GM18907 (cell line): Measurements from ENCODE around the gene SEL1L3.
"Not testable (repeated sequence)": the region's sequence is repeated elsewhere in the genome, so short reads cannot be mapped to it uniquely, and the experiment has no call there.

ENCODE experiments used
- ATAC-seq: cut with Tn5 transposase; IDR thresholded peaks from one replicate; pipeline ENCODE4 v1.9.1; 2021; ENCODE audit warnings: mild to moderate bottlenecking, moderate library complexity; ENCODE audit not compliant: unreplicated experiment

The SEL1L3 gene

GRCh38 chr4:25879991-25880651 is 17.3 kb upstream of the SEL1L3 start:
- ATAC-seq: peak; percentile 52

DNA sequence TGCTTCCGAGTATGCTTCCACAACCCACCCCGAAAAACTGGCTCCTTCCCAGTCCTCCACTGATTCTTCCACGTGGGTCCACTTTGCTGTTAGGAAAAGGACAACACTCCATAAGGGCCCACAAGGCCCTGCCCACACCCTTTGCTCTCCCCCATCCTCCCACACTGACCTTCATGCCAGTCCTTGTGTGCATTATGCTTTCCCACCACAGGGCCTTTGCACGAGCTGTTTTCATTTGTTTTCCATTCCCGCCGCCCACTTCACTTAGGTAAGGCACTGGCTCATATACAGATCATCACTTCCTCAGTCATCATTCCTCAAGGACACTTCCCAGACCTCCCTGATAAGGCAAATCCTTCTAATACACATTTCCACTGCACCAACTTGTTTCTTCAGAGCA is 16.8 kb upstream of the SEL1L3 start:
- no peak for ATAC-seq

GRCh38 chr4:25879091-25879584 is 16.4 kb upstream of the SEL1L3 start:
- no peak for ATAC-seq

DNA sequence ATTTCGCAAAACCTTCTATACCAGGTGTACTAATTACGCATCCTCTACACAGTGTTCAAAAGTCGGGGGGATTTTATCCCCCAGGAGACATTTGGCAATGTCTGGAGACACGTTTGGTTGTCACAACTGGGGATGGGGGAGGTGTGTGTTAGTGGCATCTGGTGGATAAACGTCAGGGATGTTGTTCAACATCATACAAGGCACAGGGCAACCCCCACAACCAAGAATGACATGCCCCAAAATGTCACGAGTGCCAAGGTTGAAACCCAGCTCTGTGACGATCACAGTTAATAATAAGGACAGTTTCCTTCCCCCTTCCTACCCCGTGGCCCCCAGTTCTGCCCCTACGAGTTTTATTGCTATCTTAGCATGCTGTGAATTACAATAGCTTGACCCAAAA is 15.9 kb upstream of the SEL1L3 start:
- no peak for ATAC-seq

GRCh38 chr4:25875281-25875745 is 12.5 kb upstream of the SEL1L3 start:
- peak; percentile 61 for ATAC-seq

- ATAC-seq: peak; percentile 78
Measured at GRCh38 chr4:25874655-25875054, 11.9 kb upstream of the SEL1L3 start.

- no peak for ATAC-seq
Measured at GRCh38 chr4:25873632-25874129, 10.9 kb upstream of the SEL1L3 start.

DNA sequence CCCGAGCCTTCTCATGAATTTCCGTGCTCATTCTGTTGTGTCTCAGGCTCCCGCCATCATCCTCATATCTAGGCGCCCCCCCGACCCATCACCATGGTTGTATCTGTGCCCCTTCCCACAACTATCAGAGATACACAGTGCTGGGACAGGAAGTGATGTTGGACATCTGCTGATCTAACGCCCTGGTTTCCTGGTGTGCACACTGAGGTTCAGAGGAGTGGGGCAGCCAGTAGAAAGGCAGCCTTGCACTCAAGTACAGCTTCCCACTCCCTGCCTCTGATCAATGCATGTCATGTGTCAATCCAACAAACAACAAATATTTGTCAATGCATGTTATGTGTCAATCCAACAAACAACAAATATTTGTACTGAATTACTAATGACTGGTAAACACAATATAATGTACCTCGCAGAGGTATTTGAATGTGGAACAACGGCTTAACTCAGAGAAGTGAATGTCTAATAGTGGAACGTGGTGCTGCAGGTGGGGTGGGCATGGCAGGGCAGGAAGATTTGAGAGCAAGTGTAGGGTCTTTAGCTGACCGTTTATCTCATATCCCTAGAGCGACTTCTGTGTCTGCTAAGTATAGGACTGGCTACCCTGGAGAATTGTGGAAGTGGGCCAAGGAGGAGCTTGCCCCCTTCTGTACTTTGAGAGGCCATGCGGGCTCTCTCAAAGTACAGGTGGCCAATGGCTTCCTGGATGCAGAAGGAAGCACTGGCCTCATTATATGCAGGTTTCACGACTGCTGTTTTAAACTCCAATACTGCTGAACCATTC is 10.3 kb upstream of the SEL1L3 start:
- no peak for ATAC-seq

GRCh38 chr4:25870081-25870480 is 7.3 kb upstream of the SEL1L3 start:
- ATAC-seq: no peak

GRCh38 chr4:25867781-25868294 is 5.0 kb upstream of the SEL1L3 start:
- no peak for ATAC-seq

- ATAC-seq: not testable (repeated sequence)
Measured at GRCh38 chr4:25866401-25866800, 3.6 kb upstream of the SEL1L3 start.

- no peak for ATAC-seq
Measured at GRCh38 chr4:25865586-25865985, 2.8 kb upstream of the SEL1L3 start.

GRCh38 chr4:25863831-25864418 is 1.1 kb upstream of the SEL1L3 start:
- ATAC-seq: no peak

DNA sequence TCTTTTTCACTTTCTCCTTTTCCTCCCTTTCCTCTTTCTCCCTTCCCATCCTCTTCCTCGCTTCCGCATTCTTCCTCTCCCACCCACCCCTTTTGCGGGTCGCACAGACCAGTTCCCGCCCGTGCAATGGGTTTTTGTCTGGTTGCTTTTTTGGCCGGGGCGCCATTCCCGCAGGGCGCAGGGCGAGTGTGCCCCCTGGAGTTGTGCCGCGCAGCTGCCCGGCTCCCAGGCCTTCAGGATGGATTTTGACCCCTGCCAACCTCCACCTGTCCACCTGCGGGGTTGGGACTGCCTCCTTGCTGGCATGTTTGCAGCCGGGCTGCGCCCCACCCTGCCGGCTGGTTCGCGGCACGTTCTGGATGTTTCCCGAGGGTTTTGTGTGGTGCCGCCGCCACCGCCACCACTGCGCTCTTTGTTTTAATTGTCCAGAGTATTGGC is 578 bp upstream of the SEL1L3 start:
- ATAC-seq: no peak

DNA sequence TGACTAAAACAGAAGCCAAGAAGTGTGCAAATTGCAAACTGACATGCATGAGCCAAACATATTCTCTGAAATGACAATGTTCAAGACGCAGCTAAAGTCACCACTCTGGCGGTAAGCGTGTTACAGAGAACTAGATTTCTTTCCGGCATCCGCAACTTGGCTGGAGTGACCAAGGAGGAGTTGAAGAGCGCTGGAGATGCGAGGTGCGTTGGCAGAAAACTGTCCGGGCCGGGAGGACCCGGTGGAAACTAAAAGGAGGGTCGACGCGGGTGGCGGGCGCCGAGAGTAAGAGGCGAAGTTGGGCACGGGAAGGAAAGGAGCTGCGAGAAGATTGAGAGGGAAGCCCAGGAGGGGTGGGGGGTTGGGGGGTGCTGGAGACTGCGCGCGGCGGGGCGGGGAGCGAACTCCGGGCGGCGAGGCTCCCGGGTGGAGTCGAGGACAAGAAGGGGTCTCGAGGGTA is 807 bp downstream of the SEL1L3 start:
- peak; percentile 20 for ATAC-seq

- no peak for ATAC-seq
Measured at GRCh38 chr4:25861280-25861950, 1.4 kb downstream of the SEL1L3 start.

- no peak for ATAC-seq
Measured at GRCh38 chr4:25860586-25861279, 2.1 kb downstream of the SEL1L3 start.

GRCh38 chr4:25859429-25860148 is 3.2 kb downstream of the SEL1L3 start:
- ATAC-seq: peak; percentile 56

DNA sequence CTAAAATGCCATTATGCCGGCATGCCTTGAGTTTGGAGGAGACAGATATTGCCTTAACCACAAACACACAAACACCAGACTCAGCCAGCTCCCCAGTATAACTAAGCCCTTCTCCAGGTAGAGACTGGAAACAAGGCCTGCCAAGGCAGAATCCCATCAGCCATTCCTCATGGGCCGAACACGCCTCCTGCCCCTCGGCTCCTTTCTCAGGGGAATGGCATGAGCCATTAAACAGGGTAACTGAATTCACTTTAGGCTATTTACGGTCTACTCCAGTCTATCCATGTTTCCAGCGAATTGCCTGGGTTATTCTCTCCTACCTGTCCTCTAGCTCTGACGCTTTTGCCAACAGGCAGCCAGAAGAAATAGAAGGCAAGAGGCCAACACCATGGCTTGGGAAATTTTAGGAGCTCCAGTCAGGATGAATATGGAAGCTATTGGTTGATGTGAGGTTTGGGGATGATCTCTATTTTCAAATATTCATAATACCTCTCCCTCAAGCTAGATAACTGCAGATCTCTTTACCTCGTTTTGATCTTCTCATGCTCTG is 4.9 kb downstream of the SEL1L3 start:
- ATAC-seq: no peak
